Glomerular endothelial cell (primary cell): ENCODE results near the gene CALR. TPM values are rescaled to one million over a fixed set of nuclear protein-coding genes. Genes with fewer than 3 reads are reported as not detected.
"Not testable (repeated sequence)": the region's sequence is repeated elsewhere in the genome, so short reads cannot be mapped to it uniquely, and the experiment has no call there.

ENCODE experiments used
- DNase-seq: peaks from one replicate; pipeline ENCODE4 v3.0.0-alpha.2; 2011; ENCODE audit warnings: low read depth, low spot score; ENCODE audit errors: extremely low read depth
- total RNA-seq: library from RNA; depleted of rRNA; stranded (reverse); fragments of >200 nt; gene quantifications from 2 replicates; pipeline ENCODE4 v1.2.3, GENCODE V29; 2015

The CALR gene
- total RNA-seq: 1,355 and 1,382 TPM in 2 replicates

GRCh38 chr19:12937927-12938778 lies at the start of gene CALR:
Gene CALR (plus strand): TSS chr19:12938609. CDS start chr19:12938680, 71 bp downstream.
- peak; percentile 93 for DNase-seq

GRCh38 chr19:12890299-12890786 lies 48.1 kb upstream of the CALR start:
- DNase-seq: not testable (repeated sequence)

GRCh38 chr19:12890787-12891552 lies 47.4 kb upstream of the CALR start, which contains the start of gene GCDH:
Gene GCDH (plus strand): TSS chr19:12891160. CDS start chr19:12891305, 145 bp downstream.
- DNase-seq: peak; percentile 90

- DNase-seq: no peak
These were observed 46.8 kb upstream of the CALR start for GRCh38 chr19:12891553-12892021.

GRCh38 chr19:12893582-12893981 lies 44.8 kb upstream of the CALR start:
- DNase-seq: no peak

GRCh38 chr19:12896460-12896859 lies 41.9 kb upstream of the CALR start:
- DNase-seq: no peak

GRCh38 chr19:12899891-12900518 lies 38.4 kb upstream of the CALR start:
- DNase-seq: no peak

- no peak for DNase-seq
These were observed 31.2 kb upstream of the CALR start for GRCh38 chr19:12907166-12907565.

- no peak for DNase-seq
These were observed 25.8 kb upstream of the CALR start for GRCh38 chr19:12912571-12912970.

GRCh38 chr19:12913011-12913561 lies 25.3 kb upstream of the CALR start:
- no peak for DNase-seq

DNA sequence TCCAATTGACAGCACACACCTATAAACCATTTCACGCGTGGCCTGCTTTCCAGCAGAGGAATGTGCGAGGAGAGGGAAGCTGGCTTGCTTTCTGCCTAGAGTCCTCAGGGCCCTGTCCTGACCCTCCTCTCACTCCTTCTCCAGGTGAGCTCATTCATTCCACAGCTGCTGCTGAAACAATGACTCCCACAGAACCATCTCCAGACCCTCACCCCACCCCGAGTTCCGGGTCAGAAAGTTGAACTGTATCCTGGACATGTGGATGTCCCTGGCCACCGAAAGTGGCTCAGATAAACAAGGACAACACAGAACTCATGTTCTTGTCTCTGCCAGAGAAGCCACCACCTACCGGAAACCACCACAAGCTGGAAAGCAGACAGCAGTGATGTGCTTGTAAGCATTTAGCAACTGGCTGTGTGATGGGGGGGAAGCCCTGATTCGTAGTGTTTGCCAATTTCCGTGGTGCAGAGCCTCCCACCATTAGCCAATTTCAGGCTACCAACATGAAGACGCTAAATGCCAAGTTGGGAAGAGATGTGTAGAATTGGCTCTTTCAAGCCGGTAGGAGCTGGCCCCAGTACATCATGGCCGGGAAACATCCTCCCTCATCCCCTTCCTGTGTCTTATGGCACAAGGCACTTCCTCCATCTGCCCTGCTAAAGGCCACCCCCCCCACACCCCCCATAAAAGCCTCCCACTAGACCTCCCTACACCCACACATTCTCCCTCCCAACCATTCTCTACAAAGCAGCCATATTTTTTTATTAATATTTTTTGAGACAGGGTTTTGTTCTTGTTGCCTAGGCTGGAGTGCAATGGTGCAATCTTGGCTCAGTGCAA lies 24.3 kb upstream of the CALR start:
- DNase-seq: no peak

- not testable (repeated sequence) for DNase-seq
These were observed 22.5 kb upstream of the CALR start for GRCh38 chr19:12915860-12916259.

- no peak for DNase-seq
These were observed 20.2 kb upstream of the CALR start for GRCh38 chr19:12918253-12918652.

- DNase-seq: no peak
These were observed 17.4 kb upstream of the CALR start for GRCh38 chr19:12921047-12921446.

DNA sequence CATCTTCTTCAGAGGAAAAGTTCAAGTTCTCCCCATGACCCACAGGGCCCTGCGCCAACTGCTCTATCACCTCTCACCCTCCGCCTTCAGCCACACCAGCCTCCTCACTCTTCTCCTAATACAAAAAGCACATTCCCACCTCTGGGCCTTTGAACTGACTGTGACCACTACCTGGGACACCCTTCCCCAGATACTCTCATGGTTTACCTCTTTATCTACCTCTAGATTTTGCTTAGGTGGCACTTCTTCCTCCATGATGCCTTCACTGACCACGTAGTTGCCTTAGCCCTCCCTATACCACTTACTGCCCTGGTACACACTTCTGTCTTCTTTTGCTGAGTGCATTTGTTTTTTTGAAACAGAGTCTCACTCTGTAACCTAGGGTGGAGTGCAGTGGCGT lies 15.4 kb upstream of the CALR start:
- no peak for DNase-seq

- no peak for DNase-seq
These were observed 13.6 kb upstream of the CALR start for GRCh38 chr19:12924621-12925310.

- no peak for DNase-seq
These were observed 8.3 kb upstream of the CALR start for GRCh38 chr19:12930002-12930645.

- no peak for DNase-seq
These were observed 5.8 kb upstream of the CALR start for GRCh38 chr19:12932392-12933286.
